SK-N-SH (cell line): ENCODE measurements around the gene TNFRSF19.

ENCODE experiments used
- CTCF ChIP-seq: fragments of 200-600 bp; sonication (generic); IDR thresholded peaks from 2 replicates; pipeline ENCODE4 v1.6.1; 2017; ENCODE audit warnings: antibody characterized with exemption, mild to moderate bottlenecking, moderate library complexity
- GATA2 ChIP-seq: sonication (generic); formaldehyde crosslinking; IDR thresholded peaks from 2 replicates; pipeline ENCODE4 v1.5.0; 2020; ENCODE audit warnings: mild to moderate bottlenecking, missing genetic modification reagents
- JUND ChIP-seq: IDR thresholded peaks from 2 replicates; pipeline ENCODE4 v1.4.0; 2012
- MXI1 ChIP-seq: IDR thresholded peaks from 2 replicates; pipeline ENCODE4 v1.6.1; 2012; ENCODE audit warnings: mild to moderate bottlenecking, low read depth, low read length, improper control_type of control experiment
- RAD21 ChIP-seq: IDR thresholded peaks from 2 replicates; pipeline ENCODE4 v1.6.1; 2012; ENCODE audit warnings: mild to moderate bottlenecking, low read length
- REST ChIP-seq: IDR thresholded peaks from 2 replicates; pipeline ENCODE4 v1.6.1; 2012; ENCODE audit warnings: mild to moderate bottlenecking, low read depth, low read length, moderate library complexity
- RFX5 ChIP-seq: IDR thresholded peaks from 2 replicates; pipeline ENCODE4 v1.6.1; 2012; ENCODE audit warnings: mild to moderate bottlenecking, improper control_type of control experiment, low read length
- SMC3 ChIP-seq: IDR thresholded peaks from 2 replicates; pipeline ENCODE4 v1.6.1; 2012; ENCODE audit warnings: low read depth, low read length, improper control_type of control experiment
- USF2 ChIP-seq: fragments of 150-350 bp; IDR thresholded peaks from 2 replicates; pipeline ENCODE4 v1.6.1; 2017; ENCODE audit warnings: antibody characterized with exemption, low read length, low read depth, borderline replicate concordance

GRCh38 chr13:23586336-23586735, 16.1 kb downstream of the TNFRSF19 start:
- no peak for TF ChIP-seq CTCF
- TF ChIP-seq MXI1, result no peak
- TF ChIP-seq USF2, result no peak
- TF ChIP-seq RFX5, result no peak
- no peak for TF ChIP-seq JUND
- TF ChIP-seq REST, result no peak
- TF ChIP-seq SMC3, result no peak
- no peak for TF ChIP-seq GATA2 (CRISPR knock-in tag)
- TF ChIP-seq RAD21, result no peak
